HEK293T (cell line): ENCODE measurements around the gene FOLR3.

Experiments used
- CTCF ChIA-PET: fragments of 350-600 bp; formaldehyde crosslinking; extraction: SDS; loops from one replicate; lab custom pipeline; 2021; ENCODE audit warnings: antibody characterized with exemption, inconsistent platforms; lab: Yijun Ruan, JAX
- POLR2A ChIA-PET: fragments of 350-600 bp; formaldehyde crosslinking; extraction: SDS; loops from one replicate; lab custom pipeline; 2020; ENCODE audit warnings: antibody characterized with exemption, inconsistent platforms; lab: Yijun Ruan, JAX
- DNase-seq: peaks from one replicate; pipeline ENCODE4 v3.0.0; 2012; ENCODE audit warnings: mixed read lengths; ENCODE audit errors: extremely low spot score
- ARNT ChIP-seq: fragments of 450-650 bp; IDR thresholded peaks from 2 replicates; pipeline ENCODE4 v1.6.1; 2017; ENCODE audit warnings: mild to moderate bottlenecking
- BHLHE40 ChIP-seq: fragments of 450-650 bp; IDR thresholded peaks from 2 replicates; pipeline ENCODE4 v1.6.1; 2016; ENCODE audit warnings: mild to moderate bottlenecking, moderate library complexity, borderline replicate concordance
- CTBP1 ChIP-seq: fragments of 450-650 bp; IDR thresholded peaks from 2 replicates; pipeline ENCODE4 v1.6.1; 2016; ENCODE audit warnings: borderline replicate concordance
- ELF4 ChIP-seq: fragments of 450-650 bp; IDR thresholded peaks from 2 replicates; pipeline ENCODE4 v1.6.1; 2017; ENCODE audit warnings: antibody characterized with exemption
- FOXA1 ChIP-seq: fragments of 450-650 bp; IDR thresholded peaks from 2 replicates; pipeline ENCODE4 v1.6.1; 2016; ENCODE audit warnings: mild to moderate bottlenecking
- FOXK2 ChIP-seq: fragments of 450-650 bp; IDR thresholded peaks from 2 replicates; pipeline ENCODE4 v1.6.1; 2016; ENCODE audit warnings: mild to moderate bottlenecking
- FOXM1 ChIP-seq: fragments of 450-650 bp; IDR thresholded peaks from 2 replicates; pipeline ENCODE4 v1.6.1; 2017; ENCODE audit warnings: mild to moderate bottlenecking, borderline replicate concordance
- HDGF ChIP-seq: fragments of 450-650 bp; IDR thresholded peaks from 2 replicates; pipeline ENCODE4 v1.6.1; 2017; ENCODE audit warnings: antibody characterized with exemption, borderline replicate concordance
- L3MBTL2 ChIP-seq: fragments of 450-650 bp; conservative IDR thresholded peaks from 2 replicates; pipeline ENCODE4 v1.6.1; 2016; ENCODE audit warnings: mild to moderate bottlenecking
- LEF1 ChIP-seq: fragments of 450-650 bp; IDR thresholded peaks from 2 replicates; pipeline ENCODE4 v1.6.1; 2017; ENCODE audit warnings: mild to moderate bottlenecking, borderline replicate concordance
- NFRKB ChIP-seq: fragments of 450-650 bp; IDR thresholded peaks from 2 replicates; pipeline ENCODE4 v1.6.1; 2016; ENCODE audit warnings: mild to moderate bottlenecking, moderate library complexity
- PKNOX1 ChIP-seq: fragments of 450-650 bp; IDR thresholded peaks from 2 replicates; pipeline ENCODE4 v1.6.1; 2016
- SP1 ChIP-seq: fragments of 450-650 bp; IDR thresholded peaks from 2 replicates; pipeline ENCODE4 v1.6.1; 2017
- SUZ12 ChIP-seq: fragments of 450-650 bp; IDR thresholded peaks from 2 replicates; pipeline ENCODE4 v1.6.1; 2016; ENCODE audit warnings: mild to moderate bottlenecking
- TARDBP ChIP-seq: fragments of 450-650 bp; IDR thresholded peaks from 2 replicates; pipeline ENCODE4 v1.6.1; 2016
- ZNF384 ChIP-seq: fragments of 450-650 bp; IDR thresholded peaks from 2 replicates; pipeline ENCODE4 v1.6.1; 2016

FOLR3 gene

GRCh38 chr11:72188267-72188666, 52.7 kb downstream of the FOLR3 start:
- DNase-seq = no peak
- POLR2A ChIA-PET = no interaction called here
- TF ChIP-seq TARDBP (no peak), FOXM1 (no peak), FOXK2 (no peak), CTBP1 (no peak), ZNF384 (no peak), SP1 (no peak), NFRKB (no peak), SUZ12 (no peak), HDGF (no peak), BHLHE40 (no peak), L3MBTL2 (no peak), PKNOX1 (no peak), ELF4 (no peak), FOXA1 (no peak), ARNT (no peak), LEF1 (no peak)
- CTCF ChIA-PET = no interaction called here
